NCI-H1694 (cell line): ENCODE data around the gene SNED1.
"Not testable (repeated sequence)": the region's sequence is repeated elsewhere in the genome, so short reads cannot be mapped to it uniquely, and the experiment has no call there.

ENCODE experiments used
- DNase-seq: peaks from one replicate; lab custom pipeline; 2025; lab: John Stamatoyannopoulos, UW

SNED1 gene

GRCh38 chr2:240972636-240973521 is 25.5 kb upstream of the SNED1 start:
- DNase-seq = no peak

- no peak for DNase-seq
Observed at GRCh38 chr2:240974771-240975572, 23.4 kb upstream of the SNED1 start.

- not testable (repeated sequence) for DNase-seq
Observed at GRCh38 chr2:240975903-240976302, 22.5 kb upstream of the SNED1 start.

GRCh38 chr2:240981280-240981679 is 17.1 kb upstream of the SNED1 start:
- no peak for DNase-seq

- DNase-seq = no peak
Observed at GRCh38 chr2:240981871-240982800, 16.3 kb upstream of the SNED1 start.

- no peak for DNase-seq
Observed at GRCh38 chr2:240982821-240983281, 15.6 kb upstream of the SNED1 start.

- DNase-seq = peak; percentile 26
Observed at GRCh38 chr2:240983361-240983995, 14.9 kb upstream of the SNED1 start.

GRCh38 chr2:240983996-240984498 is 14.4 kb upstream of the SNED1 start:
- no peak for DNase-seq

- DNase-seq = no peak
Observed at GRCh38 chr2:240985881-240986786, 12.3 kb upstream of the SNED1 start.

GRCh38 chr2:240986787-240987411 is 11.5 kb upstream of the SNED1 start:
- no peak for DNase-seq

- no peak for DNase-seq
Observed at GRCh38 chr2:240987588-240987987, 10.8 kb upstream of the SNED1 start.

- DNase-seq = no peak
Observed at GRCh38 chr2:240988146-240988545, 10.3 kb upstream of the SNED1 start.

GRCh38 chr2:240988571-240989271 is 9.7 kb upstream of the SNED1 start:
- no peak for DNase-seq

GRCh38 chr2:240989451-240990265 is 8.8 kb upstream of the SNED1 start:
- DNase-seq = peak; percentile 14

- no peak for DNase-seq
Observed at GRCh38 chr2:240990266-240990529, 8.2 kb upstream of the SNED1 start.

- no peak for DNase-seq
Observed at GRCh38 chr2:240990726-240991377, 7.6 kb upstream of the SNED1 start.

GRCh38 chr2:240991378-240992263 is 6.8 kb upstream of the SNED1 start:
- DNase-seq = no peak
